Psoas muscle (tissue), 8 donors: Measurements from ENCODE around the gene NGDN. TPM values are rescaled to one million over a fixed set of nuclear protein-coding genes. Genes with fewer than 3 reads are reported as not detected.

Experiments
- ATAC-seq, 4 donors: fragments of 200-7000 bp; cut with Tn5 transposase; one replicate each; pipeline ENCODE4 v1.9.1; 2020; ENCODE audit warnings: moderate library complexity in 3 of 4, mild to moderate bottlenecking in 2 of 4
- DNase-seq, 2 donors: peaks; one replicate each; pipeline ENCODE4 v3.0.0-alpha.2; 2020
- H3K27ac ChIP-seq: fragments of 200-600 bp; one replicate; pipeline ENCODE4 v1.8.0; 2022
- H3K27me3 ChIP-seq, 3 donors: fragments of 200-600 bp in 1 of 3; one replicate each; pipeline versions ENCODE4 v1.6.1 to v1.8.0; 2013 to 2022; ENCODE audit warnings: low read length in 2 of 3, mild to moderate bottlenecking in 2 of 3, moderate library complexity in 1 of 3; ENCODE audit not compliant: insufficient read depth in 3 of 3
- H3K36me3 ChIP-seq, 2 donors: fragments of 200-600 bp in 1 of 2; one replicate each; pipeline versions ENCODE4 v1.6.1 to v1.8.0; 2013 to 2022; ENCODE audit warnings: low read depth in 1 of 2, mild to moderate bottlenecking in 1 of 2, moderate library complexity in 1 of 2; ENCODE audit not compliant: insufficient read depth in 1 of 2
- H3K4me1 ChIP-seq: fragments of 200-600 bp; one replicate; pipeline ENCODE4 v1.8.0; 2022
- H3K4me3 ChIP-seq: fragments of 200-600 bp; one replicate; pipeline ENCODE4 v1.8.0; 2022; ENCODE audit warnings: mild to moderate bottlenecking
- H3K9me3 ChIP-seq: fragments of 200-600 bp; one replicate; pipeline ENCODE4 v1.8.0; 2022
- CTCF ChIP-seq: fragments of 200-600 bp; IDR thresholded peaks from one replicate; pipeline ENCODE4 v1.8.0; 2022; ENCODE audit warnings: antibody characterized with exemption
- WGBS, 3 donors: extraction: QIAGEN DNeasy Blood & Tissue Kit; methylation state at CpG; one replicate each; pipeline versions ENCODE4 v1.1.6 to v1.1.7; 2013; 5-methylcytosine and 5-hydroxymethylcytosine counted together
- intact Hi-C, 2 donors: fragments of 100-400 bp; cut with DNase I; formaldehyde crosslinking; loops; one replicate each; pipeline versions ENCODE4 v1.11.0 to v1.14.2; 2022
- polyA plus RNA-seq, 3 donors: library from polyadenylated mRNA; stranded (reverse); fragments of 200-250 nt; gene quantifications; one replicate each; pipeline ENCODE4 v1.2.3, GENCODE V29; 2013
- total RNA-seq, 4 donors: library from RNA; stranded (reverse); fragmentation: NEBNext Ultra II Directional in 2 of 4; extraction: Animal tissue kit (Norgen Biotek cat#: 25700) in 2 of 4; gene quantifications; one replicate each; pipeline versions ENCODE4 v1.2.1 to v1.2.4, GENCODE V29; 2021 to 2023
- donor health status: healthy with polysubstance abuse.
- donor health status: DM: no; HTN: no; CAD: no; lungs with moderate emphysema.
- donor health status: Bipolar disorder and iron deficiency.
- donor health status: healthy.
- donor health status: DM: yes; HTN: yes; CAD: no.
- donor health status: DM: no; HTN: no; CAD: no.
- donor health status: DM: no; HTN: no; CAD: no.
- donor health status: DM: yes; HTN: yes; CAD: no.

The NGDN gene
- total and polyA plus RNA-seq, 7 donors, result 20.3 to 91.1 (median 49.9) TPM

- intact Hi-C loops, result no loop called here
- Histone ChIP-seq H3K27me3 (no peaks in the 10 kb centered on the region), H3K4me1 (peaks cover 34% of the 10 kb centered on the region), H3K9me3 (no peaks in the 10 kb centered on the region), H3K27ac (peak overlapping the region; percentile 83), H3K4me3 (no peak overlapping the region), H3K36me3 (no peaks in the 10 kb centered on the region)
- no peak for ATAC-seq
- 75 to 81% (median 75%) methylated on average over 6 of the region's 6 CpGs for WGBS, 3 donors
- TF ChIP-seq CTCF, result no peak
- DNase-seq, result no peak
Observed at GRCh38 chr14:23439107-23439835, 30.2 kb upstream of the NGDN start.

GRCh38 chr14:23441076-23441475, 28.4 kb upstream of the NGDN start:
- Histone ChIP-seq H3K27ac (peak overlapping the region; percentile 83), H3K4me3 (no peak overlapping the region), H3K9me3 (no peaks in the 10 kb centered on the region), H3K36me3 (no peaks in the 10 kb centered on the region), H3K27me3 (no peaks in the 10 kb centered on the region), H3K4me1 (peaks cover 32% of the 10 kb centered on the region)
- DNase-seq (no peak), ATAC-seq (no peak)
- no peak for TF ChIP-seq CTCF
- intact Hi-C loops, result loop anchor here in 1 of 2 donors (5.0 kb wide), 1 partner anchor 34 kb away; the partner anchor contains the start of gene MYH6
- 0 to 6% (median 4%) methylated on average over 1 of the region's 1 CpG for WGBS, 3 donors

GRCh38 chr14:23442721-23443356, 26.7 kb upstream of the NGDN start:
- 45 to 56% (median 47%) methylated on average over 9 of the region's 9 CpGs for WGBS, 3 donors
- TF ChIP-seq CTCF, result no peak
- ATAC-seq (peak in 1 of 4 donors; percentile 11), DNase-seq (no peak)
- peak overlapping the region; percentile 83 for H3K27ac ChIP-seq
- peaks cover 19% of the 10 kb centered on the region for H3K4me1 ChIP-seq
- no peaks in the 10 kb centered on the region for H3K36me3 ChIP-seq
- H3K4me3 ChIP-seq, result no peak overlapping the region
- no peaks in the 10 kb centered on the region for H3K9me3 ChIP-seq
- intact Hi-C loops, result loop anchor here in 1 of 2 donors (5.0 kb wide), 1 partner anchor 36 kb away; the partner anchor contains the start of gene MYH6
- no peaks in the 10 kb centered on the region for H3K27me3 ChIP-seq

- H3K4me3 ChIP-seq, result peak overlapping the region; percentile 31
- ATAC-seq, result peak; percentile 69 to 80 (median 74)
- no peak for DNase-seq
- intact Hi-C loops, result loop anchor here in 1 of 2 donors (5.0 kb wide), 1 partner anchor 36 kb away; the partner anchor contains the start of gene MYH6
- H3K27me3 ChIP-seq, result no peaks in the 10 kb centered on the region
- TF ChIP-seq CTCF, result no peak
- no peaks in the 10 kb centered on the region for H3K9me3 ChIP-seq
- WGBS, 3 donors, result 31 to 44% (median 34%) methylated on average over 11 of the region's 11 CpGs
- H3K4me1 ChIP-seq, result peaks cover 16% of the 10 kb centered on the region
- peak overlapping the region; percentile 83 for H3K27ac ChIP-seq
- H3K36me3 ChIP-seq, result no peaks in the 10 kb centered on the region
Observed at GRCh38 chr14:23443411-23443812, 26.1 kb upstream of the NGDN start.
